Dermis blood vessel endothelial cell (primary cell): ENCODE measurements around the gene PDZD2. TPM values are rescaled to one million over a fixed set of nuclear protein-coding genes. Genes with fewer than 3 reads are reported as not detected.

ENCODE experiments used
- DNase-seq: peaks from one replicate; pipeline ENCODE4 v3.0.0; 2010
- total RNA-seq: library from RNA; depleted of rRNA; stranded (reverse); fragments of >200 nt; gene quantifications from 2 replicates; pipeline ENCODE4 v1.2.3, GENCODE V29; 2014

Gene PDZD2
- total RNA-seq, 1 donor from 2014 or later = 6.6 TPM

DNA sequence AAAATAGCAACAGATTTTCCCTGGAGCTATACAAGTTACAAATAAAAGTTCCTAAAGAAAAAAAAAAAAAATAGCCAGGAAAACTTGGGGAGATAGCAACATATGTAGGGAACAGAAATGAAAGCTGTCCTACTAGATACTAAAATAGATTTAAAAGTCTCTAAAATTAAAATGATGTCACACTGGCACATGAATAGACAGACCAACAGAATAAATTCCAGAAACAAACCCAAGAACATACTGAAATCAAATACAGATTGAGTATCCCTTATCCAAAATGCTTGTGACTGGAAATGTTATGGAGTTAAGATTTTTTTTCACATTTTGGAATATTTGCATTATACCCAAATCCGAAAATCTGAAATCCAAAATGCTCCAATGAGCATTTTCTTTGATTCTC, 511.4 kb downstream of the PDZD2 start:
- DNase-seq = no peak

DNA sequence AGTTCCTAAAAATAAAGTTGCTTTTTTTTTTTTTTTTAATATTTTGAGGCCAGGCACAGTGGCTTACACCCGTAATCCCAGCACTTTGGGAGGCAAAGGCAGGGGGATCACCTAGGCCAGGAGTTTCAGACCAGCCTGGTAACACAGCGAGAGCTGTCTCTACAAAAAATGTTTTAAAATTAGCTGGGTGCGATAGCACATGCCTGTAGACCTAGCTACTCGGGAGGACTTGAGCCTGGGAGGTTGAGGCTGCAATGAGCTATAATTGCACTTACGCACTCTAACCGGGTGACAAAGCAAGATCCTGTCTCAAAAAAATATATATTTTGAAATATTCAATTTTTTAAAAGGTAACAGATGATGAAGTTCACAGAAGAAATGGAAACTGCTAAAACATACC, 512.3 kb downstream of the PDZD2 start:
- no peak for DNase-seq

DNA sequence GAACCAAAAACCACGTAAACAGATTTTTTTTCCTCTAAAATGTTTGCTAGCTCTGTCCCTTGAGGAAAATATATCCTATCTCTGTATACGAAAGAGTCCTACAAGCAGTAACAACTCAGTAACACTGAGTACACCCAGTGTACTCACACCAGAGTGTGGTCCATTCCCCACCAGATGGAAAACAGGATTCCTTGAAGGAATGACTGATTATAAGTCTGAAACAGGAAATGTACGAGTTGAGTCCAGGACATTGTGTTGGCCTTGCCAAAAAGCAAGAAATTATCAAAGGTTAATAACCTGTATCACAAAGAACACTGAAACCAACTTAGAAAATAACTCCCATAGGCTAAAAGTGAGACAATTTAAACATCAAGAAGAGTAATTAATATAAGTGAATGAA, 514.8 kb downstream of the PDZD2 start:
- DNase-seq = peak; percentile 72

DNA sequence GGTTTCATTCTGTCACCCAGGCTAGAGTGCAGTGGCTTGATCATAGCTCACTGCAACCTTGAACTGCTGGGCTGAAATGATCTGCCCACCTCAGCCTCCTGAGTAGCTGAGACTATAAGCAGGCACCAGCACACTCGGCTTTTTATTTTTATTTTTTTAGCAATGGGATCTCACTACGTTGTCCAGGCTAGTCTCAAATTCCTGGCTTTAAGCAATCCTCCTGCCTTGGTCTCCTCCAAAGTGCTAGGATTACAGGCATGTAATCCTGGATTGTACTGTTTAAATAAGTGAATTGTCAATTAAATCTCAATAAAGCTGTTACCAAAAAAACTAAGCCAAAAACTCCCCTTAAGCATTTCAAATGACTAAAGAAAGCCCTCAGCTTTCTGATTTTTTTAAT, 516.3 kb downstream of the PDZD2 start:
- DNase-seq = no peak

DNA sequence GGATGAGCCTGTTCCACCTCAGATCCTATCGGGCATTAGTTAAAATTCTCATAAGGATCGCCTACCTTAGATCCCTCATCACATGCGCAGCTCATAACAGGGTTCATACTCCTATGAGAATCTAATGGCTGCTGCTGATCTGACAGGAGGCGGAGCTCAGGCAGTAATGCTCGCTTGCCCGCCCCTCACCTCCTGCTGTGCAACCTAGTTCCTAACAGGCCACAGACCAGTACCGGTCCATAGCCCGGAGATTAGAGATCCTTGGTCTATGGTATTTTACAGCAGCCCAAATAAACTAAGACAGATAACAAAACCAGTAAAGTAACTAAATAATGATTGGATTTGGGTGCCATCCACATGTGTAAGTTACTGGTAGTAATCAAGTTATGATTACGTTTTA, 517.7 kb downstream of the PDZD2 start:
- no peak for DNase-seq

DNA sequence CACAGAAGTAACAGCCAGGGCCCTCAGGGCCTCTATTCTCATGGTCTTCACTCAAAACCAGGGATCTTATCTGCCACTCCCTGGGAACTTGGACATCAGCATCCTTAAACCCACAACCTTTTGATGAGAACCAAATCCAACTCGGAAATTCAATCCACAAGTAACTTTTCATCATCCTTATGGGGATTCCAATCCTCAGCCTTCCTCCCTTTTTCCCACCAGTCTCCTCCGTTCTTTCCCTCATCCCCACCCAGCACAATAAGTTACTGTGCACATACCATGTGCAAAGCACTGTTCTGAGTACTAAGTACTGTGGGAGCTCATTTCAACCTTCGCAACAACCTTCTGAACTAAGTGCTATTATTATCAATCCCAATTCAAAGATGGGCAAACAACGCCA, 518.1 kb downstream of the PDZD2 start:
- DNase-seq = no peak

DNA sequence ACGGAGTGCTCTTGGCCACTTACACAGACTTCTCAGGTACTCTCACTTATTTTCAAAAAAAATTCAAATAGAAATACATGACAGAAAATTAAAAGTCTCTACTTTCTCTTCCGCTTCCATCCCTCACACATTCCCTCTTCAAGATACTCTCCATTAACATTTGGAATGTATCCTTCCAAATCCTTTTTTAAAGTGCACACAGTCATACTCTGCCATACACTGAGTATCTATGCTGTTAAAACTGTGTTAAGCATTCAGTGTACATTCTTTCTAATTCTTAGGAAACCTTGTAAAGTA, 519.7 kb downstream of the PDZD2 start:
- no peak for DNase-seq

DNA sequence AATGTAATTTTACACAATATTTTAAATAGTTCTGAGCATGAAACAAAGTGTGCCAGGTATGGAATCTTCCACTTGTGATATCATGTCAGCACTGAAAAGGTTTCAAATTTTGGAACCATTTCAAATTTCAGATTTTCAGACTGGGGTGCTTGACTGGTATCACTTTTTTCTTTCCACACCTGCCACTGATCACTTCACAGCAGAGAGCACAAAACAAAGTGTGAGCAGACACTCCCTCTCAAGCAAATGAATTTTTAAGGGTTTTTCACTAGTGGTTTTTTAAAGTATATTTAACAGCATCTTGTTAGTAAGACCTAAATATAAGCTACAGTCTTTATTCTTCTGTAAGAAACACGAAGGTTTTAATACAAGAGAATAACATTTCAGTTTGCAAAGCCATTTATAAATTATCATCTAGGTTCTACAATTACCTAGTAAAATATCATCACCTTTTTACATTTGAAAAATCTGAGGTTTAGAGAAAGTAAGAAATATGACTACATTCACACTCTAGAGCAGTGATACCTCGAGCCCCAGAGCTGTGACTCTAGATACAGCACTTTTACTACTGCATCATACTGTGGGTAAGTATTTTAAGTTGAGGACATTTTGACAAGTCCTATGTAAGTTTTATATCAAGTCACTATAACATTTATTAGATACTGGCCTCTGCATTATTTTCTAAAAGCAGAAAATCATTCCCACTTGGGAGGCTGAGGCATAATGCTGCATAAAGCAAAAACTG, 520.6 kb downstream of the PDZD2 start:
- DNase-seq = no peak

DNA sequence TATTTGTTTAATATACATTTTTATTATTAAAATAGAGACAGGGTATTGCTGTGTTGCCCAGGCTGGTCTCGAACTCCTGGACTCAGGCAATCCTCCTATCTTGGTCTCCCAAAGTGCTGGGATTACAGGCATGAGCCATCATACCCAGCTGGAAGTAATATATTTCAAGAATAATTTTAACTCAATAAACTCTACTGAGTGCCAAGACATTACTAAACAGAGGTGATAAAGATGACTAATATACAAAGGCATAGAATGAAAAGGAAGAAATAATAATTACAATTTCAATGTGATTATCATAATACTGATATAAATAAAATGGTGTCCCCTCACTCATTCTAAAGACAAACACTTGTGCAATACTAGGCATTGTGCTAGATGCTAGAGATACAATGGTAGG, 521.3 kb downstream of the PDZD2 start:
- no peak for DNase-seq

Other genes with a start within 250 kb of the PDZD2 start
- 54.5 and 85.2 TPM in 2 replicates for gene DROSHA, start 107.0 kb upstream of the PDZD2 start, total RNA-seq
- gene C5orf22, start 106.8 kb upstream of the PDZD2 start, total RNA-seq = 14.6 and 23.0 TPM in 2 replicates